HEK293T (cell line): ENCODE measurements around the gene PKP2.
"Not testable (repeated sequence)": the region's sequence is repeated elsewhere in the genome, so short reads cannot be mapped to it uniquely, and the experiment has no call there.

ENCODE experiments used
- CTCF ChIA-PET: fragments of 350-600 bp; formaldehyde crosslinking; extraction: SDS; loops from one replicate; lab custom pipeline; 2021; ENCODE audit warnings: antibody characterized with exemption, inconsistent platforms; lab: Yijun Ruan, JAX
- POLR2A ChIA-PET: fragments of 350-600 bp; formaldehyde crosslinking; extraction: SDS; loops from one replicate; lab custom pipeline; 2020; ENCODE audit warnings: antibody characterized with exemption, inconsistent platforms; lab: Yijun Ruan, JAX
- DNase-seq: peaks from one replicate; pipeline ENCODE4 v3.0.0; 2012; ENCODE audit warnings: mixed read lengths; ENCODE audit errors: extremely low spot score
- ARNT ChIP-seq: fragments of 450-650 bp; IDR thresholded peaks from 2 replicates; pipeline ENCODE4 v1.6.1; 2017; ENCODE audit warnings: mild to moderate bottlenecking
- BHLHE40 ChIP-seq: fragments of 450-650 bp; IDR thresholded peaks from 2 replicates; pipeline ENCODE4 v1.6.1; 2016; ENCODE audit warnings: mild to moderate bottlenecking, moderate library complexity, borderline replicate concordance
- CTBP1 ChIP-seq: fragments of 450-650 bp; IDR thresholded peaks from 2 replicates; pipeline ENCODE4 v1.6.1; 2016; ENCODE audit warnings: borderline replicate concordance
- ELF4 ChIP-seq: fragments of 450-650 bp; IDR thresholded peaks from 2 replicates; pipeline ENCODE4 v1.6.1; 2017; ENCODE audit warnings: antibody characterized with exemption
- FOXA1 ChIP-seq: fragments of 450-650 bp; IDR thresholded peaks from 2 replicates; pipeline ENCODE4 v1.6.1; 2016; ENCODE audit warnings: mild to moderate bottlenecking
- FOXK2 ChIP-seq: fragments of 450-650 bp; IDR thresholded peaks from 2 replicates; pipeline ENCODE4 v1.6.1; 2016; ENCODE audit warnings: mild to moderate bottlenecking
- FOXM1 ChIP-seq: fragments of 450-650 bp; IDR thresholded peaks from 2 replicates; pipeline ENCODE4 v1.6.1; 2017; ENCODE audit warnings: mild to moderate bottlenecking, borderline replicate concordance
- HDGF ChIP-seq: fragments of 450-650 bp; IDR thresholded peaks from 2 replicates; pipeline ENCODE4 v1.6.1; 2017; ENCODE audit warnings: antibody characterized with exemption, borderline replicate concordance
- L3MBTL2 ChIP-seq: fragments of 450-650 bp; conservative IDR thresholded peaks from 2 replicates; pipeline ENCODE4 v1.6.1; 2016; ENCODE audit warnings: mild to moderate bottlenecking
- LEF1 ChIP-seq: fragments of 450-650 bp; IDR thresholded peaks from 2 replicates; pipeline ENCODE4 v1.6.1; 2017; ENCODE audit warnings: mild to moderate bottlenecking, borderline replicate concordance
- NFRKB ChIP-seq: fragments of 450-650 bp; IDR thresholded peaks from 2 replicates; pipeline ENCODE4 v1.6.1; 2016; ENCODE audit warnings: mild to moderate bottlenecking, moderate library complexity
- SP1 ChIP-seq: fragments of 450-650 bp; IDR thresholded peaks from 2 replicates; pipeline ENCODE4 v1.6.1; 2017
- SUZ12 ChIP-seq: fragments of 450-650 bp; IDR thresholded peaks from 2 replicates; pipeline ENCODE4 v1.6.1; 2016; ENCODE audit warnings: mild to moderate bottlenecking
- TARDBP ChIP-seq: fragments of 450-650 bp; IDR thresholded peaks from 2 replicates; pipeline ENCODE4 v1.6.1; 2016
- ZNF384 ChIP-seq: fragments of 450-650 bp; IDR thresholded peaks from 2 replicates; pipeline ENCODE4 v1.6.1; 2016
- TF ChIP-seq, protein P1 (sequence below): fragments of 450-650 bp; IDR thresholded peaks from 2 replicates; pipeline ENCODE4 v1.6.1; 2016

The PKP2 gene

DNA sequence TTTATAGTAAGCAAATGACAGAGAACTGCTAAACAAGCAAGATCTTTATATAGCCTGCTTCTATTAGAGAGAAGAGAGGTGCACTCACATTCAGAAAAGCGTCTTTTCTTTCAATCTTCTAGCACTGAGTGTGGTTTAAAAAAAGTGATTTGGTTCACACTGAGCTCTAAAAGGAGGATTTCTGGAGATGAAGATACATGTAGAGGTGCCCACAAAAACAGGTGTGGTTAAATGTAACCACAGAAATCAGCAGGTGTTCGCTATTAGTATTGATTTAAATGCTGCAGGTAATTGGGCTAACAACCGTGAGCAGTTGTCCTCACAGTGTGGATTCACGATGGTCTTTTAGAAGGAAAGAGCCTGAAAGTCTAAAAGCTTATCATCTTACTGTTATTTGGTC is 10.7 kb downstream of the PKP2 start:
- ChIA-PET CTCF (interaction anchor here (0.9 to 1.8 kb wide), 2 partner anchors 11 to 130 kb away, joined by 3 to 9 read pairs; partner anchors contain the start of genes PKP2 and YARS2), POLR2A (interaction anchor here (1.0 to 1.5 kb wide), 2 partner anchors 11 to 130 kb away, joined by 3 to 5 read pairs; partner anchors contain the start of genes PKP2 and YARS2)
- no peak for DNase-seq
- TF ChIP-seq SUZ12 (no peak), HDGF (no peak), FOXA1 (no peak), ZNF384 (no peak), L3MBTL2 (no peak), NFRKB (no peak), ARNT (no peak)
- TF ChIP-seq, protein P1, sequence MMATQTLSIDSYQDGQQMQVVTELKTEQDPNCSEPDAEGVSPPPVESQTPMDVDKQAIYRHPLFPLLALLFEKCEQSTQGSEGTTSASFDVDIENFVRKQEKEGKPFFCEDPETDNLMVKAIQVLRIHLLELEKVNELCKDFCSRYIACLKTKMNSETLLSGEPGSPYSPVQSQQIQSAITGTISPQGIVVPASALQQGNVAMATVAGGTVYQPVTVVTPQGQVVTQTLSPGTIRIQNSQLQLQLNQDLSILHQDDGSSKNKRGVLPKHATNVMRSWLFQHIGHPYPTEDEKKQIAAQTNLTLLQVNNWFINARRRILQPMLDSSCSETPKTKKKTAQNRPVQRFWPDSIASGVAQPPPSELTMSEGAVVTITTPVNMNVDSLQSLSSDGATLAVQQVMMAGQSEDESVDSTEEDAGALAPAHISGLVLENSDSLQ = no peak

DNA sequence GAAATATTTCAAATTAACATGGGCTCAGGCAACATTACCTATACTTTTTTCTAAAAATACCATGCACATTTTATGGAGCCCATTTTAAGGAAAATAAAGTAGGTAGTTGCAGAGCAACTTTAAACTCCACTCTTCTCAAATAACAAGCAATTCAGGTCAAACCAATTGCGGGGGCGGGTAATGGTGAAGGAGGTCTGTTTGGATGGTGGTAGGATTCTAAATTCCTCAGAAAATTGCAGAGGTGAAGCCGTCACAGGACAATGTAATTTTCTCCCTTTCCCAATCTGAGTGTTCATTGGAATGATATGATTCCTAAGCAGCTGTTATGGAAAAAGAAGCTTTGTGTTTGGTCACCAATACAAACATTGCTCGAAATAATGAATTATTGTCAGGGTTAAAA is 11.6 kb downstream of the PKP2 start:
- no peak for DNase-seq
- CTCF ChIA-PET = no interaction called here
- no peak for TF ChIP-seq BHLHE40
- no peak for TF ChIP-seq LEF1
- TF ChIP-seq FOXA1 = no peak
- TF ChIP-seq, protein P1 = no peak
- POLR2A ChIA-PET = no interaction called here

DNA sequence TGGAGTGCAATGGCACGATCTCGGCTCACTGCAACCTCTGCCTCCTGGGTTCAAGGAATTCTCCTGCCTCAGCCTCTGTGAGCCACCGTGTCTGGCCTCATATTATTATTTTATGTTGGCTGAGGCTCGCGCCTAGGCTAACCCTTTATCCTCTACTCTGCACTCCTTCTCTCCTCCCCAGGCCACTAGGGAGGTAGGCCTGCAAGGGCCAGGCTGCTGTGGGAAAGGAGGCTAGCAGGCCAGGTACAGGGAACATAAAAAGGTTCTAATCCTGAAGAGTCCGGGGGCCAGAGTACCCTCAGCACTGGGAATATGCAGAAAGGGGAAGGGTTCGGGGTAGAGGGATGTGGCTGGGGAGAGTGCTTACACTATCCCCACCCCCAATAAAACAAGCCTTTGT is 14.9 kb downstream of the PKP2 start:
- TF ChIP-seq SP1 (no peak), FOXK2 (no peak), CTBP1 (no peak)
- TF ChIP-seq, protein P1 = no peak
- CTCF ChIA-PET = no interaction called here

GRCh38 chr12:32881107-32881506 is 15.5 kb downstream of the PKP2 start:
- TF ChIP-seq FOXK2 (no peak), TARDBP (no peak), ARNT (no peak), L3MBTL2 (no peak), HDGF (no peak), SP1 (no peak), LEF1 (no peak), ELF4 (no peak), BHLHE40 (no peak)
- TF ChIP-seq, protein P1 = no peak
- CTCF ChIA-PET = no interaction called here
- DNase-seq = no peak
- POLR2A ChIA-PET = no interaction called here

More for the DNA sequence above, 14.9 kb downstream of the PKP2 start:
- no peak for DNase-seq
- POLR2A ChIA-PET = no interaction called here

- POLR2A ChIA-PET, CTCF ChIA-PET: not testable (repeated sequence)
Observed at GRCh38 chr12:32879066-32879465, 17.5 kb downstream of the PKP2 start.

GRCh38 chr12:32877601-32878459 is 18.7 kb downstream of the PKP2 start:
- CTCF ChIA-PET = no interaction called here
- DNase-seq = no peak
- POLR2A ChIA-PET = no interaction called here
- TF ChIP-seq SUZ12 (no peak), FOXK2 (no peak), LEF1 (no peak)

More at GRCh38 chr12:32879066-32879465, 17.5 kb downstream of the PKP2 start:
- DNase-seq = not testable (repeated sequence)

DNA sequence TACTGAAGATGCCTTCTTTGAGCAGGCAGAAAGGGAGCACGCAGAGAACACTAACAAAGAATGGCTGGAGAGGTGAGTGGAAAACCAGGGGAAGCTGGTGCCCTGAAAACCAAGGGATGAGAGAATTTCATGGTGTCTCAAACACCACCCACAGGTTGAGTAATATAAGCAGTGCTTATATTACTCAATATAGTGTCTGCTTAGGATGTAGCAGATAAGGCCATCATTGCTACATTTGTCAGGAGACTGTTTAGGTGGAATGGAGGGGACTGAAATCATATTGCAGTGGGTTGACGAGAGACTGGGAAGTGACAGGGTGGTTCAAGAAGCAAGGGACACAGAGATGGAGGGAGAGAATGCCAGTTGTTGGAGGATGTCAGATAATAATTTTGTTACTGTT is 20.6 kb downstream of the PKP2 start:
- DNase-seq = no peak
- POLR2A ChIA-PET = no interaction called here
- no peak for TF ChIP-seq ARNT
- no peak for TF ChIP-seq SP1
- TF ChIP-seq FOXM1 = no peak
- no peak for TF ChIP-seq L3MBTL2
- TF ChIP-seq ZNF384 = no peak
- no peak for TF ChIP-seq HDGF
- no peak for TF ChIP-seq ELF4
- CTCF ChIA-PET = no interaction called here
